ENCODE results near the gene CPSF7.
A peak's percentile ranks its signal among the peaks of the same experiment; 100 is the strongest.
"Not testable (repeated sequence)": the region's sequence is repeated elsewhere in the genome, so short reads cannot be mapped to it uniquely, and the experiment has no call there.

Gene CPSF7, protein sequence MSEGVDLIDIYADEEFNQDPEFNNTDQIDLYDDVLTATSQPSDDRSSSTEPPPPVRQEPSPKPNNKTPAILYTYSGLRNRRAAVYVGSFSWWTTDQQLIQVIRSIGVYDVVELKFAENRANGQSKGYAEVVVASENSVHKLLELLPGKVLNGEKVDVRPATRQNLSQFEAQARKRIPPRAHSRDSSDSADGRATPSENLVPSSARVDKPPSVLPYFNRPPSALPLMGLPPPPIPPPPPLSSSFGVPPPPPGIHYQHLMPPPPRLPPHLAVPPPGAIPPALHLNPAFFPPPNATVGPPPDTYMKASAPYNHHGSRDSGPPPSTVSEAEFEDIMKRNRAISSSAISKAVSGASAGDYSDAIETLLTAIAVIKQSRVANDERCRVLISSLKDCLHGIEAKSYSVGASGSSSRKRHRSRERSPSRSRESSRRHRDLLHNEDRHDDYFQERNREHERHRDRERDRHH

DNA sequence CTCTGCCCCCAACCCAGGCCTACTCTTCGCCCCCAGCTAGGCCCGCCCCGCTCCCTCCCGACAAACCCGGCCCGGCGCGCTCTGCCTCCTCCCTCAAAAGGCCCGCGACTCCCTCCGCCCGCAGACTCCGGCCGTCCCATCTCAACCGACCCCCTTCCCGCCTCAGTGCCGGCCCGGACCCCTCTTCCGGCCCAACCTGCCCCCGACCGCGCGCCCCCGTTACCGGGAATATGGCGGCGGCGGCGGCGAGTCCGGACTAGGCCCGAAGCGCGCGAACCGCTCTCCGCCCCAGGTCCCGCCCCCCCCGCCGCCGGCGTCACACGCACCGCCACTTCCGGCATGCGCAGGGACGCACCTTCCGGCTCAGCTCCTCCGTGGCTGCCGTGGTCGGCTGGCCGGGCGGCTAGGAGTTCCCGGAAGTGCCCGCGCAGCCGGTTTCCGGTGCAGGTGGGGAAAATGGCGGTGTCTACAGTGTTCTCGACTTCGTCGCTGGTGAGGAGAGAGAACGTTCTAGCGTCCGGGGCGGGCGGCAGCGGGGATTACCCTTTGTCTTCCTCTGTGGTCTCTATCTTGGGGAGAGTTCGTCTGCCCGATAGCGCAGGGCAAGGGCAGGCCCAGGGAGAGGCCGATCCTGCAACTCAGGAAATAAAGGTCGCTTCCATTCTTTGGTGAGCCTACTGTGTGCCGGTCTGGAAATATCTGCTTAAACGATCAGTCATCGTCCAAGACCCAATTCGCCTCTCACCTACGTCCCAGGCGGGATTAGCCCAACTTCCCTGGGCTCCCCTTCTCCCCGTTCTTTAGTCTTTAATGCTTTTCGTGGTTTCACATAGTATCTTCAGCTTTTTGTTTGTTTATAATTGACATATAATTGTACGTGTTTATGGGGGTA lies at the start of gene CPSF7, which contains the start of gene SDHAF2:
TSS of gene CPSF7 (minus strand) at position 285 of the 892 bp plus-strand sequence. CDS start 740 bp downstream, outside the sequence.
TSS of gene SDHAF2 (plus strand) at position 434 of the 892 bp plus-strand sequence. CDS start at position 457, 23 bp downstream.
- DNase-seq, result peak; percentile 100

DNA sequence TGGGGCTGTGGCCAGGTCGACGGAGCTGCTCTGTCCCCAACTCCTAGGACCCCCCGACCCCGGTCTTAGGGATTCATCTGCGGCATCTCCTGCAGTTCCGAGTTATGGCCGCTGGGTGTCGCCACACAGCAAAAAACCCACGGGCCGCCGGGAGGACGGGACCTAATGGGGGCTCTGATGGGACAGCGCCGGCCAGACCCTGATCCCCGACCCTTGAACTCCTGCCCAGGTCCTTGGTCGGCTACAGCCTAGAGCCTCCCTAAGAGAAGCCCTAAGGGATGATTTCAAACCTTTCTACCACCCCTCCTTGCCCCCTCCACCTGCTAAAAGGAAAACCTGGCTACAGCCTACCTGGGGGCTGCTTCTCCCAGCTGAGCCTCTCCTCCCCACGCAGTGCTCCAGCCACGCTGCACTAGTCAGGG lies 48.0 kb upstream of the CPSF7 start:
- DNase-seq, result peak; percentile 86

GRCh38 chr11:61477126-61477525 lies 47.4 kb upstream of the CPSF7 start:
- DNase-seq, result no peak

DNA sequence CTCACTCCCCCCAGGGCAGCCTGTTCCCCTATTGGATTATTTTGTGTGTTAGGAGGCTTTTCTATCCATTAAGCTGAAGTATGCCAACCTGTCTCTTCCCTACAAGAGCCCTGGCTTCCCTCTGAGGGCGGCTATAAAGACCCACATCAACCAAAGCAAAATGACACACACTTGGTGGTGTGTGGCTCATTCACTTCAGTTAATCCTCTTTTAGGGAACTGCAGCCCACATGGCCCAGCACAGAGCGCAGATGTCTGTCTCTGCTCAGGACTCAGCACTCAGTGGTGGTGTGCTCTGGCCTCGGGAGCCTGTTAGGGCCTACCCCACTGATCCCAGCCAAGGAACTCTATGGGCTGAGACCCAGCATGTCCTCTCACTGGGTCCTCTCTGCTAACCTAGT lies 46.6 kb upstream of the CPSF7 start:
- no peak for DNase-seq

- no peak for DNase-seq
Measured at GRCh38 chr11:61475433-61475832, 45.7 kb upstream of the CPSF7 start.

DNA sequence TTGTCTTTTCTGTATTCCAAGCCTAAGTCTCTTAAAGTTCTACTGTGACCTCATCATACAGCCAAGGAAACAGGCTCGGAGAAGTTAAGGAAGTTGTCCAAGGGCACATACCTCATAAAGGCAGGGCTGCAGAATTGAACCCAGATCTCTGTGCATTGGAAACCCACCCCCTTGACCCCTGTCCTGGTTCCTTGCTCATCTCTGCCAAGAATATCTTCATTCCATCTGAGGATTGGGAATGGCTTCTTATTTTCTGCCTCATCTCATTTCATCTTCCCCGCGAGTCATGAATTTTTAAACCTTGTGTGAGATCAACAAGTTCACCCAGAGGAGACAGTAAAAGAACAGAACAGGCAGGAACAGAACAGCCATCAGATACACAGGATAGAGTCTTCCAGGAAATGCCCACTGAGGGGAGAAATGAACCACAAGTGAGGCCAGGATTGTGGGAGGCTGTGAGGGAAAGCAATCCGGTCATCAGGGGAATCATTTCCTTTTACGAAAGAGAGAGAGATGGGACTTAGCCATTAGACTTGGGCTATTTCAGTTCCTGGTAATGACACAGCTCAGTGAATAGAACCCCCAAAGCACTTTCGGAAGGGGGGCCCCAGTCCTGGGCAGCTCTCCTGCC lies 44.4 kb upstream of the CPSF7 start:
- DNase-seq, result no peak

DNA sequence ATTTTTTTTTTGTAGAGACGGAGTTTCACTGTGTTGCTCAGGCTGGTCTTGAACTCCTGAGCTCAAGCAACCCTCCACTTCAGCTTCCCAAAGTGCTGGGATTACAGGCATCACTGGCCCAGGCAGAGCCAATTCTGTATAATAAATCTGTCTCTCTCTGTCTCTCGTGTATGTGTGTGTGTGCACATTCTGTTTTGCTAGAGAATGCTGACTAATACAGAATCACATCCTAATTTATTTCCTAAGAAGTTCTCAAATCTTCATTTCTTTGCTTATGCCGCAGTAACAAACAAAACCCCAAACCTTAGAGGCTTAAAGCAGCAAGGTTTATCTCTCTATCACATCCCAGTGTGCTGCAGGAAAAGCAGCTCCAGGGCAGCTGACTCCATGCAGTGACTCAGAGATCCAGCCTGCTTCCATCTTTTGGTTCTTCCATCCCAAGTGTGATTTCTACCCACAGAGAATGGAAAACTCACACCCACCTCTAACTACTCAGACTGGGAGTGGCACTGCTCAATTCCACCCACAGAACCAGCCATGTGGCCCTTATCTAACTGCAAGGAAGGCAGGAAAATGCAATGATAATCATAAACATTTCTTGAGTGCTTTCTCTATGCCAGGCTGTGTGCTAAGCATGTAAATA lies 43.7 kb upstream of the CPSF7 start:
- no peak for DNase-seq

DNA sequence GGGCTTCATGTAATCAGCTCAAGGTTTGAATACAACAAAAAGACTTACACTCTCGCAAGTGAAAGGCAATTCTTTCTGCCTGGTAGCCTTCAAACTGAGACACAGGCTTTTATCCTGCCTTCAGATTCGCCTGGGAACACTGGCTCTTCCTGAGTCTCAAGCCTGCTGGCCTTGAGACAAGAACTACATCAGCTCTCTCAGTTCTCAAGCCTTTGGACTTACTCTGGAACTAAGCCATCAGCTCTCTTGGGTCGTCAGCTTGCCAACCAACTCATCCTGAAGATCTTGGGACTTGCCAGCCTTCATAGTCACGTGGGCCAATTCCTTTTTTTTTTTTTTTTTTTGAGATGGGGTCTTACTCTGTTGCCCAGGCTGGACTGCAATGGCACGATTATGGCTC lies 43.1 kb upstream of the CPSF7 start:
- DNase-seq, result no peak

DNA sequence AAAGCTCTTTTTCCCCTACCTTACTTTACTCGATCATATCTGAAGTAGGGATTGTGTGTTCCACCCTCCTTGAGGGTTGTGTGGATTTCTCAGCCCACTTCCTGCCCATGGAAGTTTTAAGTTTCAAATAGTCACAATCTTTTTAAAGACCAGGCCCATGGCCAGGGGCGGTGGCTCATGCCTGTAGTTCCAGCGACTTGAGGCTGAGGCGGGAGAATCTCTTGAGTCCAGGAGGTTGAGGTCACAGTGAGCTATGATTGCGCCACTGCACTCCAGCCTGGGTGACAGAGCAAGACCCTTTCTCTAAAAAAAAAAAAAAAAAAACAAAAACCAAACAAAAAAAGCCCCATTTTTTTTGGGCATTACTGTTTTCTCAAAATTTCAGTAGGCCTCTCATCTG lies 42.5 kb upstream of the CPSF7 start:
- DNase-seq, result no peak

- no peak for DNase-seq
Measured at GRCh38 chr11:61468002-61468401, 38.2 kb upstream of the CPSF7 start.

- DNase-seq, result not testable (repeated sequence)
Measured at GRCh38 chr11:61467602-61468001, 37.8 kb upstream of the CPSF7 start.

GRCh38 chr11:61460986-61461385 lies 31.2 kb upstream of the CPSF7 start:
- no peak for DNase-seq

DNA sequence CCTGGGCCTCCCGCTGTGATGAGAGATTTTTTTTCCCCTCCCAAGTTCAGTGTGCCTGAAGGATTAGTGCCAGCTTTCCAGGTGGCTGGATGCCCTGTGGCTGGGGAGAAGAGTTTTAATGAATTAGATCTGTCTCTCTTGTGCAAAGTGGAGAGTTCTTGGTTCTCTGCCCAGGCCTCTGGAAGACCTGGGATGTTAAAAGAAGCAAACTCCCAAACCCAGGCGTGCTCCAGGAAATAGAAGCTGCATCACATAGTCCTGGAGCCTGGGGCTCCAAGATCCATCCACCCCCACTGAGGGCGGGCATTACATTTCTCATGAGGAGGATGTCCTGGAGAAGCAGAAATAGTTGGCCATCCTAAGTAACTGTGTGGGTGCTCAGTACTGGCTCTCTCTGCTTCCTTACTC lies 30.7 kb upstream of the CPSF7 start:
- no peak for DNase-seq

GRCh38 chr11:61454520-61454919 lies 24.7 kb upstream of the CPSF7 start:
- DNase-seq, result no peak

GRCh38 chr11:61453695-61454094 lies 23.9 kb upstream of the CPSF7 start:
- DNase-seq, result no peak

DNA sequence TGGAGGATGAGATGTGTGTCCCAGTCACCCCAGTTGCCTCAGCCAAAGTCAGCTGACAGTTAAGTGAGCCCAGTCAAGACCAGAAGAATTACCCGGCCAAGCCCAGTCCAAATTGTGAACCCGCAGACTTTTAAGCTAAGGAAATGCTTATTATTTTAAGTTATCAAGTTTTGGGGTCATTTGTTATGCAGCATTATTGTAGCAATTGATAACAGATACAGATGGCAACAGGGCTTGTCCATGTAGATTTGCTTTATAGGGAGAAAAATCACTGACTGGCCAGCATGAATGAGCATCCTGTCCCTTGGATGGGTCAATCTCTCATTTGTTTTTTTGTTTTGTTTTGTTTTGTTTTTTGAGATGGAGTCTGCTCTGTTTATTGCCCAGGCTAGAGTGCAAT lies 23.1 kb upstream of the CPSF7 start:
- no peak for DNase-seq

GRCh38 chr11:61448552-61448927 lies 18.8 kb upstream of the CPSF7 start:
- DNase-seq, result no peak

DNA sequence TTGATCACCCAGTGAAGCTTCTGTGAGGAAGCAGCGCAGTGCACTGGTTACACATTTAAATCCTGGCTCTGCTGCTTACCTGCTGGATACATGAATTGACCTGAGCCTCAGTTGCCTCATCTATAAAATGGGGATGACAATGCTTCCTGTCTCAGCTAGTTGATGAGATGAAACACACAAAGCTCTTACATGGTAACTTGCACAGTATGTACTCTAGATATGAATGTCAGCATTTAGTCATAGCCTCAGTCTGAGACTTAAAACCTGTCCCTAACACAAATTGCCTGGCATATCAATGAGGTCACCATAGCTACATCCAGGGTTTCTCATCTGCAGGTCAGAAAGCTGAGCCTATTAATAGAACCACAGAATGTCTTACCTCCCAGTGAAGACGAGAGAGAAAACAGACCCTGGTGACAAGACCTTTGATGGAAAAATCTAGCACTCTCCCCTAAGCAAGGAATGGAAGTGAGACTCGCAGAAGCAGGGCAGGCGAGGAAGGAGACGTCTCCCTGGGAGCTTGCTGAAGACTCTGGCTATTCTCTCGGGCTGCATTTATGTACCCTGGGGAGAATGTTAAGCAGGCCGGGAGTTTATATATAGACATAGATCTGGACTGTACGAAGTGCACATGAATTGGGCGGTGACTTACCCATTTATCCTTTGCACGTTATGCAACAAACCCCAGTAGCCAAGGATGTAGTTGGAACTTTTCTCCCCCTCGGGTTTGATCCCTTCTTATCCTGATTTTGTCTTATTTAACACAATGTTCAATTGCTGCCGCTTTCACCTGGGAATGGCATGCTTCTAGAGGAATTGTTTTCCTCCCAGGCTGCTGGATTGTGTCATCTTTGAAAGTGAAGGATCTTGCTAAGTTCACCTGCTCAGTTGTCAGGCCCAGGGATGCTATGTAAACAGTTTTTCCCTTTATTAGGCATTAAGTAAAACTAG lies 18.1 kb upstream of the CPSF7 start:
- DNase-seq, result no peak

GRCh38 chr11:61446211-61446651 lies 16.5 kb upstream of the CPSF7 start:
- peak; percentile 90 for DNase-seq

GRCh38 chr11:61445516-61445915 lies 15.7 kb upstream of the CPSF7 start:
- DNase-seq, result no peak

GRCh38 chr11:61442616-61443015 lies 12.8 kb upstream of the CPSF7 start:
- DNase-seq, result no peak
